Stimulated activated CD4-positive, alpha-beta T cell treated with anti-CD3 and anti-CD28 coated beads, Interleukin-1b, Interleukin-23, amount 100 ng/mL, for 1 hour (primary cell): ENCODE data around the gene GTF2A2.

ENCODE experiments used
- DNase-seq, 2 donors: peaks; one replicate each; pipeline ENCODE4 v3.0.0-alpha.2; 2020; ENCODE audit warnings: low read depth in 2 of 2

GTF2A2 gene

GRCh38 chr15:59605994-59606393 is 51.3 kb downstream of the GTF2A2 start:
- no peak for DNase-seq

GRCh38 chr15:59598461-59598860 is 58.9 kb downstream of the GTF2A2 start:
- no peak for DNase-seq

GRCh38 chr15:59596640-59597039 is 60.7 kb downstream of the GTF2A2 start:
- DNase-seq, result no peak

- DNase-seq, result no peak
Observed at GRCh38 chr15:59595434-59595915, 61.8 kb downstream of the GTF2A2 start.

- no peak for DNase-seq
Observed at GRCh38 chr15:59594991-59595390, 62.3 kb downstream of the GTF2A2 start.

- no peak for DNase-seq
Observed at GRCh38 chr15:59594493-59594942, 62.8 kb downstream of the GTF2A2 start.

GRCh38 chr15:59591356-59591755 is 66.0 kb downstream of the GTF2A2 start:
- no peak for DNase-seq

- no peak for DNase-seq
Observed at GRCh38 chr15:59590027-59590426, 67.3 kb downstream of the GTF2A2 start.
